Upper lobe of right lung (tissue), 1 donor: ENCODE results near the gene TNRC6C. TPM values are rescaled to one million over a fixed set of nuclear protein-coding genes. Genes with fewer than 3 reads are reported as not detected.

Experiments
- ATAC-seq: fragments of 200-7000 bp; cut with Tn5 transposase; one replicate; pipeline ENCODE4 v1.9.1; 2020; ENCODE audit warnings: mild to moderate bottlenecking, moderate library complexity
- DNase-seq: peaks from one replicate; pipeline ENCODE4 v3.0.0-alpha.2; 2020
- H3K27ac ChIP-seq: fragments of 200-600 bp; one replicate; pipeline ENCODE4 v1.8.0; 2022
- H3K27me3 ChIP-seq: fragments of 200-600 bp; one replicate; pipeline ENCODE4 v1.8.0; 2022; ENCODE audit warnings: mild to moderate bottlenecking
- H3K36me3 ChIP-seq: fragments of 200-600 bp; one replicate; pipeline ENCODE4 v1.8.0; 2022
- H3K4me1 ChIP-seq: fragments of 200-600 bp; one replicate; pipeline ENCODE4 v1.8.0; 2022
- H3K4me3 ChIP-seq: fragments of 200-600 bp; one replicate; pipeline ENCODE4 v1.8.0; 2022; ENCODE audit warnings: mild to moderate bottlenecking
- H3K9me3 ChIP-seq: fragments of 200-600 bp; one replicate; pipeline ENCODE4 v1.8.0; 2022
- intact Hi-C: fragments of 100-400 bp; cut with DNase I; formaldehyde crosslinking; loops from one replicate; pipeline ENCODE4 v1.11.0; 2022
- total RNA-seq: library from RNA; stranded (reverse); fragmentation: NEBNext Ultra II Directional; extraction: Animal tissue kit (Norgen Biotek cat#: 25700); gene quantifications from one replicate; pipeline ENCODE4 v1.2.1, GENCODE V29; 2021
- TF ChIP-seq, protein P1 (sequence below): fragments of 200-600 bp; IDR thresholded peaks from one replicate; pipeline ENCODE4 v1.8.0; 2022; ENCODE audit warnings: antibody characterized with exemption
- donor health status: DM: no; HTN: yes; CAD: no; lungs with severe emphysema.

The TNRC6C gene
- total RNA-seq, 1 donor from 2014 or later: 21.7 TPM

DNA sequence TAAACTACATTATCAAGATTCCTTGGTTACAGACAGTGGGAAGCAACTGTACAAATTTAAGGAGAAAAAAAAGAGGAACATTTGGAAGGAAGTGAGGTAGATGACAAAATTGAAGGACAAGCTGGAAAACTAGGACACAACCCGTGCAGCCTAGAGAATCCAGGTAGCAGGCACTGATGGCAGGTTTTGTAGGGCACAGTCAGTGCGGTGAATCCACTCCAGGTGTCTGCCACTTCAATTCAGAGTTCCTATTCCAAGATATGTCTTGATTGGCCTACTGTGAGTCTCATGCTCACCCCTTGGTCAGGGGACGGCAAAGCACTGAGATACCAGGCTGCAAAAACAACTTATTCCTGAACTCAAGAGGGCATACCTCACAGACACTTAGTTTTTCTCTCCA, 37.8 kb downstream of the TNRC6C start:
- intact Hi-C loops: no loop called here
- H3K4me1 ChIP-seq: peaks cover 34% of the 10 kb centered on the region
- TF ChIP-seq, protein P1, sequence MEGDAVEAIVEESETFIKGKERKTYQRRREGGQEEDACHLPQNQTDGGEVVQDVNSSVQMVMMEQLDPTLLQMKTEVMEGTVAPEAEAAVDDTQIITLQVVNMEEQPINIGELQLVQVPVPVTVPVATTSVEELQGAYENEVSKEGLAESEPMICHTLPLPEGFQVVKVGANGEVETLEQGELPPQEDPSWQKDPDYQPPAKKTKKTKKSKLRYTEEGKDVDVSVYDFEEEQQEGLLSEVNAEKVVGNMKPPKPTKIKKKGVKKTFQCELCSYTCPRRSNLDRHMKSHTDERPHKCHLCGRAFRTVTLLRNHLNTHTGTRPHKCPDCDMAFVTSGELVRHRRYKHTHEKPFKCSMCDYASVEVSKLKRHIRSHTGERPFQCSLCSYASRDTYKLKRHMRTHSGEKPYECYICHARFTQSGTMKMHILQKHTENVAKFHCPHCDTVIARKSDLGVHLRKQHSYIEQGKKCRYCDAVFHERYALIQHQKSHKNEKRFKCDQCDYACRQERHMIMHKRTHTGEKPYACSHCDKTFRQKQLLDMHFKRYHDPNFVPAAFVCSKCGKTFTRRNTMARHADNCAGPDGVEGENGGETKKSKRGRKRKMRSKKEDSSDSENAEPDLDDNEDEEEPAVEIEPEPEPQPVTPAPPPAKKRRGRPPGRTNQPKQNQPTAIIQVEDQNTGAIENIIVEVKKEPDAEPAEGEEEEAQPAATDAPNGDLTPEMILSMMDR: no peak

DNA sequence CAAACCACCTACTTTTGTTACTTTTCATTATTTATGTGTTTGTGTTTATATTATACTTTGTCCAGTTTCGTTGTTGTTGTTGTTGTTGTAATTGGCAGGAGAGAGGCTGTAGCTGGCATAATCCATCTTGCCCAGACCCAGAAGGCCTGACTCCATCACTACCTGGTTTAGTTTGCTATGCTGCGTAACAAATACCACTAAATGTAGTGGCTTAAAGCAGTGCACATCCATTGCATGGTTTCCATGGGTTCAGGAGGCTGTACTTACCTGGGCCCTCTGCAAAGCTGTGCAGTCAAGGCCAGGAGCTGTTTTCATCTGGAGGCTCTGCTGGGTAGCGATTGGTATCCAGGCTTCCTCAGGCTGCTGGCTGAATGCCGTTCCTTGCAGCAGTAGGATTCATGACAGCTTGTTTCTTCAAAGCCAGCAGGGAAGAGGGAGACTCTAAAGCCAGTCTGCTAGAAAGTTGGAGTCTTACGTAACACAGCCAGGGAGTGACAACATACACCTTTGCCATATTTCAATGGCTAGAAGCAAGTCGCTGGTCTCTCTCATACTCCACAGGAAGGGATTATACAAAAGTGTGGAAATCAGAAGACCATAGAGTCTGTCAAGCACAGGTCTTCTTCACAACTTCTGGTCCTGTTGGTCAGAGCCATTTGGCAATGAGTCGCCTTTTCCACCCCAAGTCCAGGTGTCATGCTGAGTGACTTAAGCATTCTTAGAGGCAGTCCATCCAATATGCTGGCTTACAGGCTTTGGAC, 41.1 kb downstream of the TNRC6C start:
- TF ChIP-seq, protein P1: no peak
- H3K27me3 ChIP-seq: no peaks in the 10 kb centered on the region
- intact Hi-C loops: no loop called here
- H3K4me1 ChIP-seq: peaks cover 39% of the 10 kb centered on the region
- no peak overlapping the region for H3K27ac ChIP-seq
- H3K36me3 ChIP-seq: peaks cover 2% of the 10 kb centered on the region
- H3K9me3 ChIP-seq: no peaks in the 10 kb centered on the region
- ATAC-seq (peak; percentile 47), DNase-seq (no peak)
- no peak overlapping the region for H3K4me3 ChIP-seq

More for the DNA sequence above, 37.8 kb downstream of the TNRC6C start:
- Histone ChIP-seq H3K9me3 (no peaks in the 10 kb centered on the region), H3K36me3 (no peaks in the 10 kb centered on the region), H3K4me3 (no peak overlapping the region), H3K27me3 (no peaks in the 10 kb centered on the region), H3K27ac (no peak overlapping the region)
- ATAC-seq (no peak), DNase-seq (no peak)

DNA sequence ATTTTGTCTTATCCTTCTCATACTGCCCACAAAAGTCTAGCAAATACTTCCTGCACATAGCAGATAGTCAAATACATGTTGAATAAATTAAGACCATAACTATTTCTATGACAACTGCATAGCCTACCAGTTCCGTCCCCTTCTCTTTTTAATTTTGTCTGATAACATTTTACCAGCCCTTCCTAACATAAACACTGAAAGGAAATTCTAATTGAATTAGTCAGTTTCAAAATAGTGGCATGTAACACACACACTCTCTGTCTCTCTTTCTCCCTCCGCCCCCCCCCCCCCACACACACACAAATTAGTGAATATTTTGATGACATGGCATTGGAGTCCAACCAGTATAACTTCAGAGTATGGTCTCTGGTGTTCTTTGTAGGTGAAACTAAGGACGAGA, 41.8 kb downstream of the TNRC6C start:
- H3K4me3 ChIP-seq: no peak overlapping the region
- DNase-seq: no peak
- TF ChIP-seq, protein P1: no peak
- peaks cover 10% of the 10 kb centered on the region for H3K36me3 ChIP-seq
- no peak overlapping the region for H3K27ac ChIP-seq
- peaks cover 33% of the 10 kb centered on the region for H3K4me1 ChIP-seq
- intact Hi-C loops: no loop called here
- no peak for ATAC-seq
- no peaks in the 10 kb centered on the region for H3K27me3 ChIP-seq
- H3K9me3 ChIP-seq: no peaks in the 10 kb centered on the region

DNA sequence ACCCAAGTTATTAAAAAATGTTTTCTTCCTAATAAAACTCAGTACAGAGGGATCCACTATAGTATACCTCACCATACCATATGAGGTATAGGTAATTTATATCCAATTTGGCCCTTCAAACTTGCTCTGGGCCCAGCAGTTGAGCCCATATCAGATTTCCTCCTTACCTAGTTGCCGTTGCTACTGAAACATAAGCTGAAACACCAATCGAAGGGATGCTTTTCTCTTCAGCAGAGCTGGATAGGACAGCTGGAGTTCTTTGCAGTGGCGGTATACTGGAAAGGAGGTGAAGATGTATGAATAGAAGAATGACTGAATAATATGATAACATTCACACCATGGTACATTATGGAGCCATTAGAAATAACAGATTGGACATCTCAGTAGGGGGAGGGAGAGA, 42.7 kb downstream of the TNRC6C start:
- Histone ChIP-seq H3K9me3 (no peaks in the 10 kb centered on the region), H3K36me3 (peaks cover 16% of the 10 kb centered on the region), H3K4me3 (no peak overlapping the region), H3K4me1 (peaks cover 25% of the 10 kb centered on the region), H3K27ac (no peak overlapping the region), H3K27me3 (no peaks in the 10 kb centered on the region)
- no peak for ATAC-seq
- TF ChIP-seq, protein P1: no peak
- intact Hi-C loops: no loop called here
- DNase-seq: no peak

DNA sequence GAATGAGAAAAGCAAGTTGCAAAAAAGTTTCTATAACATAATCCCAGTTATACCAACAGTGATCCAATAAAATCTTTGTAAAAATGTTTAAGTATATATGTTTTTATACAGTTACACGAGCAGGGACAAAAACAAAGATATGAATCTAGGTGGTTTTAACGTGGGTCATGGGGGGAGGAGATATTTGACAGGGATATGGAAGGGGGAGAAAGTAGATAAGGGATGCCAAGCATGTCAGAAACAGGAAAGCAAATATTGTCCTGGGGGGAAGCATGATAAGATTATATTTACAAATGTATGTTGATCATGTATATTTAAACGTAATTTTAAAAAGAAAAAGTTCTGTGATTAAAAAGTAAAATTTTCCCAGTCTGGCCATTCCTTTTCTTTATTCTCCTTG, 43.1 kb downstream of the TNRC6C start:
- Histone ChIP-seq H3K36me3 (peaks cover 16% of the 10 kb centered on the region), H3K27ac (no peak overlapping the region), H3K4me3 (no peak overlapping the region), H3K27me3 (no peaks in the 10 kb centered on the region), H3K9me3 (no peaks in the 10 kb centered on the region), H3K4me1 (peaks cover 22% of the 10 kb centered on the region)
- intact Hi-C loops: no loop called here
- DNase-seq: no peak
- TF ChIP-seq, protein P1: no peak
- ATAC-seq: no peak
